Caco-2 (cell line): Measurements from ENCODE around the gene RAET1L. TPM values are rescaled to one million over a fixed set of nuclear protein-coding genes. Genes with fewer than 3 reads are reported as not detected.

Experiments
- BruUV-seq: library from RNA; stranded (reverse); fragments of 400-500 nt; replicated peaks from 2 replicates; lab custom pipeline; 2021; lab: Mats Ljungman, UMichigan
- CTCF ChIA-PET: fragments of 300-600 bp; sonication (Branson Sonifier 250); formaldehyde crosslinking; loops from one replicate; lab custom pipeline; 2022; ENCODE audit warnings: antibody characterized with exemption; lab: Charles Lee
- POLR2A ChIA-PET: fragments of 300-600 bp; sonication (Branson Sonifier 250); formaldehyde crosslinking; loops from one replicate; lab custom pipeline; 2022; ENCODE audit warnings: antibody characterized with exemption; lab: Charles Lee
- DNase-seq, 2 experiments: peaks; one replicate each; pipeline versions ENCODE4 v3.0.0 to v3.0.0-alpha.2; 2020 to 2022
- H3K27me3 ChIP-seq: replicated peaks from 2 replicates; pipeline ENCODE4 v1.6.0; 2011; ENCODE audit warnings: low read length; ENCODE audit not compliant: control insufficient read depth, insufficient read depth
- H3K36me3 ChIP-seq: 2 replicates; pipeline ENCODE4 v1.5.1; 2011; ENCODE audit warnings: low read length; ENCODE audit not compliant: control insufficient read depth, insufficient read depth
- H3K4me1 ChIP-seq: fragments of 250-450 bp; sonication (Bioruptor Pico); 2 replicates; pipeline ENCODE4 v1.5.1; 2020; ENCODE audit warnings: mild to moderate bottlenecking
- H3K4me3 ChIP-seq: 2 replicates; pipeline ENCODE4 v1.5.1; 2011; ENCODE audit warnings: low read depth, mild to moderate bottlenecking, control low read depth, low read length
- H3K9me3 ChIP-seq: fragments of 250-450 bp; sonication (Bioruptor Pico); 2 replicates; pipeline ENCODE4 v1.5.1; 2020; ENCODE audit warnings: mild to moderate bottlenecking, moderate library complexity
- H3K27ac Mint-ChIP-seq: one replicate; pipeline ENCODE4 v1.8.0; 2022; ENCODE audit warnings: mixed read lengths; ENCODE audit not compliant: unreplicated experiment
- H3K27me3 Mint-ChIP-seq: one replicate; pipeline ENCODE4 v1.8.0; 2022; ENCODE audit warnings: mixed read lengths; ENCODE audit not compliant: insufficient read depth, unreplicated experiment
- H3K36me3 Mint-ChIP-seq: one replicate; pipeline ENCODE4 v1.8.0; 2022; ENCODE audit warnings: mild to moderate bottlenecking, mixed read lengths; ENCODE audit not compliant: insufficient read depth, unreplicated experiment
- H3K4me1 Mint-ChIP-seq: one replicate; pipeline ENCODE4 v1.8.0; 2022; ENCODE audit warnings: low read depth, mixed read lengths; ENCODE audit not compliant: unreplicated experiment
- H3K4me3 Mint-ChIP-seq: one replicate; pipeline ENCODE4 v1.8.0; 2022; ENCODE audit warnings: mild to moderate bottlenecking, moderate library complexity, mixed read lengths; ENCODE audit not compliant: unreplicated experiment
- H3K9me3 Mint-ChIP-seq: one replicate; pipeline ENCODE4 v1.8.0; 2022; ENCODE audit warnings: mixed read lengths; ENCODE audit not compliant: unreplicated experiment
- intact Hi-C: fragments of 100-400 bp; cut with micrococcal nuclease; formaldehyde crosslinking; loops from one replicate; pipeline ENCODE4 v1.10.0; 2022; ENCODE audit not compliant: unreplicated experiment
- total RNA-seq: library from RNA; stranded (reverse); gene quantifications from 2 replicates; pipeline ENCODE4 v1.2.3, GENCODE V29; 2022
- TF ChIP-seq, protein P1 (sequence below), 2 experiments: fragments of 200-600 bp in 1 of 2; IDR thresholded peaks; 1 replicate in 1 of 2; 2 replicates in 1 of 2; pipeline versions ENCODE4 v1.5.1 to v1.8.0; 2011 to 2022; ENCODE audit warnings: antibody characterized with exemption in 1 of 2, control low read depth in 1 of 2, inconsistent platforms in 1 of 2, low read depth in 1 of 2, low read length in 1 of 2, mild to moderate bottlenecking in 1 of 2, moderate library complexity in 1 of 2; ENCODE audit not compliant: insufficient read depth in 1 of 2, severe bottlenecking in 1 of 2, unreplicated experiment in 1 of 2

Gene RAET1L
- total RNA-seq, 1 experiment from 2014 or later, result not detected

DNA sequence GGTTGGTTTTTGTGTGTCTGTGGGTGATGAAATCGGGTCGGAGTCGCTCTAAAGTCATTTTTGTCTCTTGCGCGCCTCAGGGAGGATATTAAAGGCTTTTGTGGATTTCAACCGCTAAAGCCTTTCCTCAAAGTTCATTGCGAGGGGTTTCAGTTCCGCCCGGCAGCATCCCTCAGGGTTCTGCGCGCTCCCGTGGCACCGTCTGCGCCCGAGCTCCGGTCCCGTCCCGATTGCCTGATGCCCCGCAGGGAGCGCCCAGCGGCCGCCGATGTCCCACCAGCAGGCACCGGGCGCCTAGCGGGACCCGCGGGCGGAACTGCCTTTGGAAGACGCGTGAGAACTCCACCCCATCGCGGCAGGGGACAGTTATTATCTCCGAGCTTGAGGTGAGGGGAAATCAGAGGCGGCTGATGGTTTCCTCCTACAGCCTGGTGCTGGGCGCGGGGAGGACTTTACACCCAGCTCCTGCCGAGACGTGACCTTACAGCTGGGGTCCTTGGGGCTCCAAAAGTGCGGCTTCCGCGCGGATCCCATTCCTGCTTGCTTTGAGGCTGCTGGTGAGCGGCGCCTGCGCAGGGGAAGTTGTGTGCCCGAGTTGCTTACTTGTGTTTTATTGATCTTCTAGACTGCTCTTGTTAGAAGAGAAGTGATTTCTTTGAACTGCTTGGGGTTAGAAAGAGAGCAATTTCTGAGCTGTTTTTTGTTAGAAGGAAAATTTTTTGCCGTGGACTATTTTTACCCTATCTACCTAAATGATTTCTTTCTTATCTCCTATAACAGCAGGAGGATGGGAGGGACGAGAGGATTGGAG lies 34.5 kb downstream of the RAET1L start:
- CTCF ChIA-PET, result no interaction called here

DNA sequence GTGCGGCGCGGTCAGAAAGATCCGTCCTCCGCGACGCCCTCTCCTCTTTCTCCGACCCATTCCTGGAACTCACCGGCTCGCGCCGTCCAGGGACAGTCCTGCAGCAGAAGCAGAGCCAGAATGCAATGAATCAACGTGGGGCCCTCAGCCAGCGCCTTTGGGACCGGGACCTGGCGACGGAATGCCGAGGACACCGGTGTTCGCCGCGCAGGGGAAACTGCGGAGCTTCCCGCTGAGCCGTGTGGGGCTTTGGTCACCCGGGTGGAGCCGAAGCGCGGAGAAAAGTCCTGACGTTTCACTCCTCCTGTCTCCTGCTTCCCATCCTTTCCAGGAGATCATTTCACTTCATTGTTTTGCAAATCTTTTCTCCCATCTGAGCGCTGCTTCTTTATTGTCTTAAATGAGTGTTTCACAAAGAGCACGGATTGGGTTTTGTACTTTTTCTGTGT lies 35.1 kb downstream of the RAET1L start:
- Mint-ChIP-seq H3K27ac (no peak overlapping the region), H3K4me1 (peaks cover 11% of the 10 kb centered on the region), H3K9me3 (no peaks in the 10 kb centered on the region), H3K36me3 (no peaks in the 10 kb centered on the region), H3K4me3 (peak overlapping the region; percentile 72), H3K27me3 (peaks cover 50% of the 10 kb centered on the region)
- intact Hi-C loops, result no loop called here
- DNase-seq, result no peak
- peaks cover 13% of the 10 kb centered on the region for H3K27me3 ChIP-seq
- POLR2A ChIA-PET, result no interaction called here
- TF ChIP-seq, protein P1, sequence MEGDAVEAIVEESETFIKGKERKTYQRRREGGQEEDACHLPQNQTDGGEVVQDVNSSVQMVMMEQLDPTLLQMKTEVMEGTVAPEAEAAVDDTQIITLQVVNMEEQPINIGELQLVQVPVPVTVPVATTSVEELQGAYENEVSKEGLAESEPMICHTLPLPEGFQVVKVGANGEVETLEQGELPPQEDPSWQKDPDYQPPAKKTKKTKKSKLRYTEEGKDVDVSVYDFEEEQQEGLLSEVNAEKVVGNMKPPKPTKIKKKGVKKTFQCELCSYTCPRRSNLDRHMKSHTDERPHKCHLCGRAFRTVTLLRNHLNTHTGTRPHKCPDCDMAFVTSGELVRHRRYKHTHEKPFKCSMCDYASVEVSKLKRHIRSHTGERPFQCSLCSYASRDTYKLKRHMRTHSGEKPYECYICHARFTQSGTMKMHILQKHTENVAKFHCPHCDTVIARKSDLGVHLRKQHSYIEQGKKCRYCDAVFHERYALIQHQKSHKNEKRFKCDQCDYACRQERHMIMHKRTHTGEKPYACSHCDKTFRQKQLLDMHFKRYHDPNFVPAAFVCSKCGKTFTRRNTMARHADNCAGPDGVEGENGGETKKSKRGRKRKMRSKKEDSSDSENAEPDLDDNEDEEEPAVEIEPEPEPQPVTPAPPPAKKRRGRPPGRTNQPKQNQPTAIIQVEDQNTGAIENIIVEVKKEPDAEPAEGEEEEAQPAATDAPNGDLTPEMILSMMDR (IDR thresholded peaks at IDR 0.05; ENCODE audit: insufficient read depth in 1 of 2, low read depth in 1 of 2, low read length in 1 of 2, severe bottlenecking in 1 of 2, unreplicated experiment in 1 of 2), result no peak
- no peaks in the 10 kb centered on the region; the same call in 1 of the 2 replicates for H3K4me1 ChIP-seq
- H3K36me3 ChIP-seq, result no peaks in the 10 kb centered on the region
- BruUV-seq, result no TSS peak
- no peaks in the 10 kb centered on the region for H3K9me3 ChIP-seq
- CTCF ChIA-PET, result no interaction called here
- peak overlapping the region; percentile 15 for H3K4me3 ChIP-seq

More for the DNA sequence above, 34.5 kb downstream of the RAET1L start:
- H3K36me3 ChIP-seq, result no peaks in the 10 kb centered on the region
- TF ChIP-seq, protein P1 (IDR thresholded peaks at IDR 0.05; ENCODE audit: insufficient read depth in 1 of 2, low read depth in 1 of 2, low read length in 1 of 2, severe bottlenecking in 1 of 2, unreplicated experiment in 1 of 2), result no peak
- H3K27me3 ChIP-seq, result peaks cover 13% of the 10 kb centered on the region
- Mint-ChIP-seq H3K27ac (no peak overlapping the region), H3K4me1 (peaks cover 11% of the 10 kb centered on the region), H3K27me3 (peaks cover 50% of the 10 kb centered on the region), H3K4me3 (peak overlapping the region; percentile 72), H3K36me3 (no peaks in the 10 kb centered on the region), H3K9me3 (no peaks in the 10 kb centered on the region)
- peak in 1 of 2 experiments; percentile 32 for DNase-seq
- H3K4me3 ChIP-seq, result peak overlapping the region; percentile 28
- intact Hi-C loops, result no loop called here
- H3K4me1 ChIP-seq, result no peaks in the 10 kb centered on the region; the same call in 1 of the 2 replicates
- no peaks in the 10 kb centered on the region for H3K9me3 ChIP-seq
- BruUV-seq, result no TSS peak
- POLR2A ChIA-PET, result interaction anchor here (0.6 kb wide), 1 partner anchor 127 kb away, joined by 6 read pairs; no protein-coding TSS in a partner anchor

DNA sequence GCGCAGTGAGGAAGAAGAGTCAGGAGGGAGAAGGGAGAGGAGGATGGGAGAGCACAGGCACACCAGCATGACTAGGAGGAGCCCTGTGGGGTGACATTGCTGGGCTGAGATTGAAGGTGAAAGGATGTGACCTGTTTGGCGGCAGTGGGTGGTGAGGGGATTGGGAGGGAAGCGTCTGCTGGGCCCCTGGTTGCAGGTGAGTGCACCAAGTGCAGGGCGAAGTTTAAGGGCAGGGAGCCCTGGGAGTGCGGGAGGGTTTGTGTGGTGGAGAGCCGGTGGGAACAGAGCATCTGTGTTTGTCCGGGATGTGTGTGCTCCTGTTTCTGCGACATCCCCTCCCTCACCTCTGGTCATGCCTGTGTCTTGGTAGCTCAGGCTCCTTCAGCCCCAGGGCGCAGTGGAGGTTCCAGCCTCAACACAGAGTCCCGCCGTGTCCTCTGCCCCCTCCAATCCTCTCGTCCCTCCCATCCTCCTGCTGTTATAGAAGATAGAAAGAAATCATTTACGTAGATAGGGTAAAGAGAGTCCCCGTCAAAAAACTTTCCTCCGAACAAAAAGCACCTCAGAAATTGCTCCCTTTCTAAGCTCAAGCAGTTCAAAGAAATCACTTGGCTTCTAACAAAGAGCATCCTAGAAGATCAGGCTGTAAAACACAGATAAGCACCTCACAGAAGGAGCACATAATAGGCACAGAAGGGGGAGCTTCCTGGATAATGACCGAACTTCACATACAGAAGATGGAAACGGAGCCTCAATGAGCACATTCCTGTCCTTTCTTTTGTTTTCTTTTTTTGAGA lies 36.6 kb downstream of the RAET1L start:
- Histone ChIP-seq H3K9me3 (no peaks in the 10 kb centered on the region), H3K36me3 (no peaks in the 10 kb centered on the region), H3K27me3 (peaks cover 13% of the 10 kb centered on the region), H3K4me1 (no peaks in the 10 kb centered on the region; the same call in 1 of the 2 replicates), H3K4me3 (no peak overlapping the region)
- CTCF ChIA-PET, result no interaction called here
- peaks cover 11% of the 10 kb centered on the region for H3K4me1 Mint-ChIP-seq
- H3K27me3 Mint-ChIP-seq, result peaks cover 48% of the 10 kb centered on the region
- no peaks in the 10 kb centered on the region for H3K36me3 Mint-ChIP-seq
- TF ChIP-seq, protein P1 (IDR thresholded peaks at IDR 0.05; ENCODE audit: insufficient read depth in 1 of 2, low read depth in 1 of 2, low read length in 1 of 2, severe bottlenecking in 1 of 2, unreplicated experiment in 1 of 2), result no peak
- no peaks in the 10 kb centered on the region for H3K9me3 Mint-ChIP-seq
- no peak overlapping the region for H3K4me3 Mint-ChIP-seq
- no peak overlapping the region for H3K27ac Mint-ChIP-seq
- DNase-seq, result no peak
- POLR2A ChIA-PET, result no interaction called here
- intact Hi-C loops, result no loop called here
- no TSS peak for BruUV-seq
